ENCODE data around the gene CKAP2L. TPM values are rescaled to one million over a fixed set of nuclear protein-coding genes. Genes with fewer than 3 reads are reported as not detected.
A peak's percentile ranks its signal among the peaks of the same experiment; 100 is the strongest.

CKAP2L gene
- total and polyA plus RNA-seq, 10 of the 15 experiments (the other 5 are each of a cell fraction or from before 2014, with no cell fraction given) = 10.5 to 37.4 (median 20.2) TPM

GRCh38 chr2:112693596-112693995 is 70.8 kb downstream of the CKAP2L start (continued):
- TF ChIP-seq BMI1 (IDR thresholded peaks at IDR 0.05; ENCODE audit: borderline replicate concordance) (no peak), HDAC6 (IDR thresholded peaks at IDR 0.05; ENCODE audit: unreplicated experiment) (no peak)

DNA sequence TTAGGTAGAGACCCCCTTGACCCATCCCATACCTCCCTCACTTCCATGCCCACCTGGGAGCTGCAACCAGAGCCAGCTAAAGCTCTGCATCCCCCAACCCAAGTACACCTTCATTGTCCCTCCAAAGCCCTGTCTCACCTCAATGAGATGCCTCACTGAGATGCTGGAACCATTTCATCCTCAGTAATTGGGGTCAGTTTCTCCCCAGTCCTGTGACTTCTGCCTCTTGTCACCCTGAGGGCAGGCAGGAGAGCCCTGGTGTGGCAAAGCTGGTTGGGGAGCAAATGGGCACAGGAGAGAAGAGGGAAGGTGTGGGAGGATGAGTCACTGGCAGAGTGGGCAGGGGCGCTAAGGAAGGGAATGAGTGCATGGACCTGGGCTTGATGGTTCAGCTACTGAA is 71.5 kb downstream of the CKAP2L start:
- intact Hi-C loops (cut with micrococcal nuclease; ENCODE audit: unreplicated experiment) = no loop called here
- no TSS peak for BruUV-seq (replicated peaks)
- CTCF ChIA-PET = interaction anchor here (1.0 to 11.9 kb wide), 16 partner anchors 8 to 192 kb away, joined by 3 to 313 read pairs (median 8); partner anchors contain the start of gene SLC20A1
- RAD21 ChIA-PET (ENCODE audit: unreplicated experiment) = interaction anchor here (0.9 to 9.9 kb wide), 14 partner anchors 8 to 92 kb away, joined by 3 to 213 read pairs (median 6); no protein-coding TSS in a partner anchor
- no peak overlapping the region for H3K4me3 ChIP-seq
- no peak for TF ChIP-seq HCFC1 (IDR thresholded peaks at IDR 0.05; ENCODE audit: low read length)
- no peak for TF ChIP-seq DPF2 (IDR thresholded peaks at IDR 0.05)
- no peak for TF ChIP-seq MYB (IDR thresholded peaks at IDR 0.05; ENCODE audit: borderline replicate concordance, low read depth, low read length)
- TF ChIP-seq NR2F1 (conservative IDR thresholded peaks at IDR 0.05) = peak; percentile 29
- TF ChIP-seq GATAD2B (conservative IDR thresholded peaks at IDR 0.05; ENCODE audit: low read depth) = no peak
- TF ChIP-seq SKIL (IDR thresholded peaks at IDR 0.05; ENCODE audit: low read depth, poor library complexity, severe bottlenecking) = peak; percentile 6
- no peak for TF ChIP-seq EGR1 (IDR thresholded peaks at IDR 0.05; ENCODE audit: borderline replicate concordance in 1 of 2, low read depth in 2 of 2, low read length in 2 of 2)
- no peak for TF ChIP-seq ZNF592 (IDR thresholded peaks at IDR 0.05)
- no peak for TF ChIP-seq MTA3 (IDR thresholded peaks at IDR 0.05; ENCODE audit: borderline replicate concordance, low read length)
- no peak for TF ChIP-seq NRF1 (conservative IDR thresholded peaks at IDR 0.05; ENCODE audit: low read depth, low read length)
- no peak for TF ChIP-seq NR2C2 (IDR thresholded peaks at IDR 0.05; ENCODE audit: borderline replicate concordance, control insufficient read depth, insufficient read length, low read depth)
- FAIRE-seq (no peak), ATAC-seq (peak; percentile 4), DNase-seq (ENCODE audit: low read depth, low spot score) (no peak)
- in situ Hi-C loops (cut with MboI) = no loop called here
- H4K20me1 ChIP-seq (ENCODE audit: control insufficient read depth, insufficient read depth) = no peaks in the 10 kb centered on the region
- H3K36me3 ChIP-seq (ENCODE audit: control insufficient read depth in 2 of 2, insufficient read depth in 2 of 2, low read length in 1 of 2) = no peaks in the 10 kb centered on the region
- POLR2A ChIA-PET = interaction anchor here (0.9 to 6.1 kb wide), 12 partner anchors 8 to 112 kb away, joined by 3 to 74 read pairs (median 8); partner anchors contain the start of gene SLC20A1
- peaks cover 32% of the 10 kb centered on the region for H3K4me1 ChIP-seq (ENCODE audit: control insufficient read depth, insufficient read depth, low read length)
- peak overlapping the region; percentile 76 for H3K27ac ChIP-seq (ENCODE audit: control insufficient read depth, insufficient read depth)
- peak overlapping the region; percentile 31; the same call in 1 of the 2 replicates for H2AFZ ChIP-seq (ENCODE audit: control insufficient read depth, low read depth, low read length)
- WGBS (ENCODE audit: insufficient coverage, insufficient replicate concordance, low lambda C conversion rate, missing lambda C conversion rate) = 50% methylated on average over 1 of the region's 1 CpG
- SMC1A ChIA-PET (ENCODE audit: uncharacterized antibody, unreplicated experiment) = interaction anchor here (0.7 to 14.2 kb wide), 17 partner anchors 9 to 192 kb away, joined by 3 to 272 read pairs (median 6); partner anchors contain the start of genes NT5DC4 and SLC20A1
- H3K9ac ChIP-seq (ENCODE audit: control insufficient read depth, insufficient read depth, low read length) = peak overlapping the region; percentile 33; the same call in 1 of the 2 replicates
- no peaks in the 10 kb centered on the region for H3K9me3 ChIP-seq (replicated peaks; ENCODE audit: control insufficient read depth, insufficient read depth, low read length)
- H3K27me3 ChIP-seq (replicated peaks in 1 of 2; ENCODE audit: control insufficient read depth in 2 of 2, insufficient read depth in 2 of 2, low read length in 1 of 2) = no peaks in the 10 kb centered on the region
- no peaks in the 10 kb centered on the region for H3K79me2 ChIP-seq (ENCODE audit: control insufficient read depth, insufficient read depth, low read length)
- H3K4me2 ChIP-seq (ENCODE audit: control insufficient read depth, insufficient read depth) = peak overlapping the region; percentile 17
